ENCODE measurements around the gene CACFD1.

The CACFD1 gene

DNA sequence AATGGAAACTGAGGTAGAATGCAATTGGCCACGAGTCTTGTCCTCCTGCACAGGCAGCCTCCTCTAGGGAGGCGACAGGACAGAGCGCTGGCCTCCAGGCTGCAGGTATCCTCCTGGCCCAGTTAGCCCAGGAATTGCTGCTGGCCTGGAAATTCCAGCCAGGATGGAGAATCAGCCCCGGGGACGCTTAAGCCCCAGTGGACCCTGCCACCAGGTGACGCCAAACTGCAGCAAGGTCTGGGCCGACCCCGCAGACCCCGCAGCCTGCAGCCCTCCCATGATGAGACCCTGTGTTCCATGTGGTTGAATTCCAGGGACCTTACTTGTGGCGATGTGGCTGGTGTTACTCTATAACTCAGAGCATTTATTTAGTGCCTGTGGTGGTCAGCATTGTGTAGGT is 7.3 kb downstream of the CACFD1 start:
- no peak for DNase-seq

DNA sequence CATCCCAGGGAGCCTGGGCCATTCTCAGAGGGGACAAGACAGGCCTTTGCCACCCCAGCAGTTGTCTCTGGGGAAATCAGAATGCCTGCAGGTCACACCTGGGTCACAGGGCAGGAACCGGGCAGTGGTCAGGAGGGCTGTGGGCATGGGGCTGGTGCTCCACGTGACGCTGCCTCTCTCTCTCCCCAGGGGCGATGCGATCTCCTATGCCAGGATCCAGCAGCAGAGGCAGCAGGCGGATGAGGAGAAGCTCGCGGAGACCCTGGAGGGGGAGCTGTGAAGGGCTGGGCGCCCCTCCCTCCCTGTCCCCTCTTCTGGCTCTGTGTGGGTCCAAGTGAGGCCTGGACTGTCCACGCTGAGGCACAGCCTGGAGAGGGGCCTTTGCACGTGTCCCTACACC is 8.6 kb downstream of the CACFD1 start:
- DNase-seq: no peak

GRCh38 chr9:133468777-133469421 is 9.1 kb downstream of the CACFD1 start:
- DNase-seq: no peak

DNA sequence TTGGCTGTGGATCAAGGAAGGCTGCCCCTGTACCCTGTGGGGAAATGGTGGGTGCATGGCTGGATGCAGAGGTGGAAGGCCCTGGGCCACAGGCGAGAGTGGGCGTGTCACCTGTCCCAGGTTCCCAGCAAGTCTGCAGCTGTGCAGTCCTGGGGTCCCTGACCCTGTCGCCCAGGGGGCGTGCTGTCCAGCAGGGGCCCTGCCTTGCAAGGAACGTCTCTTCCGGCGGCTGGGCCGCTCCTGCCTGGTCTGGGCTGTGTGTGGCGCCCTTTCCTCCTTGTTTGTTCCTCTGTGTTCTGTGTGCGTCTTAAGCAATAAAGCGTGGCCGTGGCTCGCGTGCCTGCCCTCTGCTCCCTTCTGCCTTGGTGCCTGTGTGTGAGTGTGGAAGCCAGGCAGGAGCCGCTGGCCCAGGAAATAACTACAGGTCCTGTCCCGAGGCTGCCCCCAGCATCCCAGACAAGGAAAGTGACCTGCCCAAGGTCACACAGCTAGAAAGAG is 10.7 kb downstream of the CACFD1 start:
- no peak for DNase-seq

DNA sequence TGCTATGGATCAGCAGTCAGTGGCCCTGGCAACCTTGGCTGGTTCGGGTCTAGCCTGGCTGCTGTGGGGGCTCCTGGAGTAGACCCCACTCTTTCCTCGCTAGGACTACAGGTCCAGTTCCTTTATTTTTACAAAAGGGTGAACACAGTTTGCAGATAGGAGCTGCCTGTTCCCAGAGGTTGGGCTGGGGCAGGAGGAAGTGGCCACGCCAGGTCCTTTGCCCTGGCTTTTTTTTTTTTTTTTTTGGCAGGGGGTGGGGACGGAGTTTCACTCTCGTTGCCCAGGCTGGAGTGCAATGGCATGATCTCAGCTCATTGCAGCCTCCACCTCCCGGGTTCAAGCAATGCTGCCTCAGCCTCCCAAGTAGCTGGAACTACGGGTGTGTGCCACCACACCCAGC is 11.2 kb downstream of the CACFD1 start:
- no peak for DNase-seq

DNA sequence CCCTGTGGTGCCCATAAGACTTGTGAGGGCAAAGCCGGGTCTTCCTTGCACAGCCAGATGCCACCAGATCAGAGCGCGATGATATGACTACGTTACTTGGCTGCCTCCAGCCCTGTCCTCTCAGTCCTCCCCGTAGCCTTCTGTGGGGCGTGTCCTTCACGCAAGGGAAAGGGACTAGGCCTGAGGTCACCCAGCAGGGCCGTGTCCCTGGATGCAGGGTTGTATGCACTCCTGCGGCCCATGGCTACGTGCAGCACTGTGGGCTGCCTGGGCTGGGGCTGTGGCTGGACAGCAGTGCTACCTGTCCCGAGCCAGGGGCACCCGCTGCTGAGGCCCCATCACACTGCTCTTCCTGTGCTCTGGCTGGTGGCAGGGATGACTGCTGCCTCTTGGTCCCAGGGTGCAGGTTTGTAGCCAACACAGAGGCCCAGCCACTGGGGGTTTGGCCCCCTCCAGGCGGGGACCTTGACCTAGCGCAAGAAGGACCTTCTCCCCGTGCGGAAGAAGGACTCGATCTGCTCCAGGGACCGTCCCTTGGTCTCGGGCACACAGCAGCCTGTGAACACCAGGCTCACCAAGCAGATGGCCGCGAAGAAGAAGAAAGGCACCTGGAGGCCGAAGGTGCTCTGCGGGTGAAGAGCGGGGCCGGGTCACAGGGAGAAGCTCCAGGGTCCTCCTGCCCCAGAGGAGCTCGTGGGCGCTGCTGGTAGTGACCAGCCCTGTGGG is 11.9 kb downstream of the CACFD1 start:
- no peak for DNase-seq

DNA sequence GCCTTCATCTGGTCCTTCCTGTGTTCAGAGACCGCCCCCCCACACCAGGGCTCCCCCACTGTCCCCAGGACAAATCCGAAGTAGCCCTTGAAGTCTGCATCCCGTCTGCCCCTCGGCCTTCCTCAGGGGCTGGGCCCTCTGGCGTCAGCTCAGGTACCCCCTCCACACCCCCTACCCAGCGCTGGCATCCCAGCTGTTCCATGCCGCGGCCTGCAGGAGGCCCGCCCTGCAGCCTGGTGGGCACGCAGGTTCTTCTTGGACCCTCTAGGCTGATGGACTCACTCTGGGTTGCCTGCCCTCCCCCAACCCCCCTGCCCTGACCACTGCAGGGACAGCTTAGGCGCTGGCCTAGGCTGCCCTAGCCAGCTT is 12.5 kb downstream of the CACFD1 start:
- no peak for DNase-seq

- DNase-seq: no peak
Measured at GRCh38 chr9:133472753-133473378, 13.1 kb downstream of the CACFD1 start.

DNA sequence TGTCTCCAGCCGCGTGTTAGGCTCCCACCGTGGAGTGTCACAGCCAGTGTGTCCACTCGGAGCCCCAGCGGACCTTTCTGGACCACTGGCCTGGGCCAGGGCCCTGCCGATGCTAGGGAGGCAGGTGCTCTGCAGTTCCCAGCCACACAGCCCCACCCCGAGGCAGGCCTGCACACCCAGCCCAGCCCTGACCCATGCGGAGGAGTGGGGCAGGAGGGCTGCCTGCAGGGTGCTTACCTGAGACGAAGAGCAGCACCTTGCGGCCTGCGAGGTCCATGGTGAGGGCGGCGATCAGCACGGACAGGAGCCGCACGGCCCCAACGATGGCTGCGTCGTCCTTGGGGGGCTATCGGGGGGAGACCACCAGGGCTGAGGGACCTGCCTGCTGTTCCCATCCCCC is 14.0 kb downstream of the CACFD1 start:
- no peak for DNase-seq

DNA sequence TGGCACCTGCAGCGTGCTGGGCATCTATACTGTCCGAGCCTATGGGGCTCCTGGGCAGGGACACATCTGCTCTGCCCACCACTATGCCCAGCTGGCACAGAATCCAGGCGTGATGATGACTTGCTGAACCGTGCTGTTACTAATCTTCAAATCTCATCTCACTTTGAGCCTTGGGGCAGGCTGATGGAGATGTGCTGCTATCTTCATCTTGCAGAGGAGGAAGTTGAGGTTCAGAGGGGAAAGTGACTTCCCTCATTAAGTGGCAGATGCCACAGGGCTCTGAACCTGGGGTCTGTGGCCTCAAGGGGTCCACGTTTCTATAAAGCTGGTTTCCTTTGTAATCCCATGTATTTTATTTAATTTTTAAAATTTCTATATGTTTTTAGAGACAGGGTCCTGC is 14.4 kb downstream of the CACFD1 start:
- no peak for DNase-seq

DNA sequence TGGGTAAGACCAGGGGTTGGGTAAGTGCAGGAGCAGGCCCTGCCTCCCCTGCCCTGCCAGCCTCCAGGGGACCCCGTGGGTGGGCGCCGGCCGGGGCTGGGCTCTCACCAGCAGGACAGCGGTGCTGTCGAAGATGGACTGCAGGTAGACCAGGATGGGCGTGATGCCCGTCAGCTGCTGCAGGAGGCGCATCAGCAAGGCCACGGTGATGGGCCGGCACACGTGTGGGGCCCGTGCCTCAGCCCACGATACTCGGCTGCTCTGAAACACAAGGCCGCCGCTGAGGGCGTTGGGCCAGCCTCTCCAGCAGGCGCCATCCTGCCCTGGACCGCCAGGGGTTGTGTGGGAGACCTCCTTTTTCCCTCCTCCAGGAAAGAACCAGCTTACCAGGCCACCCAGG is 15.1 kb downstream of the CACFD1 start:
- DNase-seq: no peak

DNA sequence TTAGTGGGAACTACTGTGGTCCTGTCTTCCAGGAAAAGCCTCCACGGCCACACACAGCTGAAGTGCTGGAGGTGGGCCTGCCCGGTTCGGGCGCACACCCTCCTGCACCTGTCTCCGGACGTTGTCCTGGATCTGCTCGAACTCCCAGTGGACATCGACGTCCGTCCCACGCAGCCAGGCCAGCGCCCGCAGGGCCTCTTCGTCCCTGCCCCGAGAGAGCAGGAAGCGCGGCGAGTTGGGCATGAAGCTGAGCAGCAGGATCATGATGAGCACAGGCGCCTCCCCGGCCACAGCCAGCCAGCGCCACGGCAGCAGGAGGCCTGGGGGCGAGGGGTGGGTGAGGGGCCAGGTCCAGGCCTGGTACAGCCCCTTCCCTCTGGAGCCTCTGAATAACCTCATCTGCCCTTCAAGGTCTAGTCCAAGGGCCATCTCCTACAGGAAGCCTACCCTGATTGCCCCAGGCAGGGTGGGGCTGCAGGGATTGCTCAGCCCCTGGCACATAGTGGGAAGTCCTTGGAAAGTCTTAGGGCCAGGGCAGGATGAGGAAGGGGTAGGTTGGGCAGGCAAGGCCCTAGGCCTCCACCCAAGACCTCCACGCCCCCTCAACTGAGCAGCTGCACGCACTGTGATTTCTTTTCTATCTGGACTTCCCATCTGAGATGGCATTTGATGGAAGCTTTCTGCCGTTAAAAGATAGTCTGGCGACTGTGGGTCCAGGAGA is 15.7 kb downstream of the CACFD1 start:
- DNase-seq: no peak

DNA sequence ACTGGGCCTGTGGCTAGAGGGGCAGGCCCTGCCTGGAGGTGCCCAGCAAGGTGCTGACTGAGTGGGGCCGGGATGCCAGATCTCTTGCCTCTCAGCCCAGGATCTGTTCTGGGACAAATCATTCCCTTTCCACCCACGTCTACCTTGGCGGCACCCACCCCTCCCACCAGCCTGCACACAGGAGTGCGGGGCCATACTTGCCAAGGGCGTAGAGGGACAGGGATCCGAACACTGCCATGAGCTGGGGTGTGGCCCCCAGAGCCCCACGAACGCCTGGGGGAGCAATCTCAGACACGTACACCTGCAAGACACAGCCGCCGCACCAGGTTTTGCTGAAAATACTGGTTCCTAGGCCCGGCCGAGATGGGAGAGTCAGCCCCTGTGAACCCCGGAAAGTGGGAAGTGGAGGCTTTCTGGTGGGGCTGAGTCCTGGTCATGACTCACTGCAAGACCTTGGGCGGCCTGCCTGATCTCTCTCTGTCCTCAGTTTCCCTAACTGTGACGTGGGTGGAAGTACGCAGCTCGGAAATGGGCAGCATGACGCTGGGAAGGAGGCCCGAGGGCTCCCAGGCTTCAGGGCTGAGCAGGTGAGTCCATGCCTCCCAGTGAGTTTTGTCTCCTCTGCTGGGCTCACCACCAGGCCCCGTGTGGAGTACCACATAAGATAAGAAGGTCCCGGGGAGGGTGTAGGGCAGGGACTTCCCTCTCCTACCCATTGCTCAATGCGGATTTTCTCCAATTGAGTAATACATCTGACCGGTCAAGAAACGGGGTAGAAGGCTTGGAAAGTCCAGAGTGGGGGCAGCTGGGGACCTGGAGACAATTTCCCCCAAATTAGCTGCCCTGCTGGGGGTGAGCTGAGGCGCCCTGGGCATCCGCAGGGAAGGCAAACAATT is 16.5 kb downstream of the CACFD1 start:
- DNase-seq: no peak

DNA sequence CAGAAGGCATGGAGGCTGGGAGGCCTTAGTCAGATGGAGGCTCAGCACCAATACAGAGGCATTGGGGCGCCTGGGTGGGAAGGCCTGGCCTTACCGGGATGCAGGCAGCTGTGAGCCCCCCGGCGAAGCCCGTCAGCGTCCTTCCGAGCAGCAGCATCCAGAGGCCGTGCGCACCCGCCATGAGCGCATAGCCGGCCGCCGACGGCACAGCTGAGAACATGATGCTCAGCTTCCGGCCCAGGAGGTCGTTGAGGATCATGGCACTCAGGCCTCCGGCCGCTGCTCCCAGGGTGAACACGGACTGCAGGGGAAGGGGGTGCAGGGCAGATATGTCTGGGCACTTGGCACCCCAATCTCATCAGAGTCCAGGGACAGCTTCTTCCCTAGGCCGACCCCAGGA is 17.2 kb downstream of the CACFD1 start:
- no peak for DNase-seq

- DNase-seq: no peak
Measured at GRCh38 chr9:133477461-133477860, 17.7 kb downstream of the CACFD1 start.

GRCh38 chr9:133477992-133478850 is 18.4 kb downstream of the CACFD1 start:
- DNase-seq: no peak

GRCh38 chr9:133478851-133479711 is 19.3 kb downstream of the CACFD1 start, which contains the start of gene SLC2A6:
TSS of gene SLC2A6 (minus strand) at chr9:133479099. CDS start at chr9:133479059, 40 bp downstream.
- DNase-seq: peak; percentile 64

DNA sequence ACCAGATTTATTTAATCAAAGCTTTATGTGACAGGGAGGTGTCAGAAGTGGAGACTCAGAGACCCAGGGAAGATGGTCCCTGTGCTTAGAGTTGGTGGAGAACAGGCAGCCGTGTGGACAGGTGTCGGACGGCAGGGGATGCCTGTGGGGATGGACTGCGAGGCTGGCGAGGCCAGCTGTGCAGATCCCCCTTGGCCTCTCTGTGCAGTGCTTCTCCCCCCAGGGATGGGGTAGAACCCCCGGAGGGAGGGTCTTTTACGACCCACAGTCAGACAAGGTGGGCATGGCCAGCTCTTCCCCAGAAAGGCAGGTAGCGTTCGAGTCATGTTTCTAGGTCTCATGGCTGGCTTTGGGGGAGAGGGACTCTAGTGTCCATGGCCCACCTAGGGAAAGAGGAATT is 23.8 kb downstream of the CACFD1 start:
- no peak for DNase-seq

- no peak for DNase-seq
Measured at GRCh38 chr9:133484671-133485437, 25.1 kb downstream of the CACFD1 start.

Measured in activated CD4-positive, alpha-beta T cell treated with anti-CD3 and anti-CD28 coated beads for 1 hour (primary cell).